Smooth muscle cell (in vitro differentiated cells): ENCODE measurements around the gene RBBP8. TPM values are rescaled to one million over a fixed set of nuclear protein-coding genes. Genes with fewer than 3 reads are reported as not detected.

Experiments
- DNase-seq: peaks from one replicate; lab custom pipeline; 2025; ENCODE audit not compliant: unreplicated experiment; lab: John Stamatoyannopoulos, UW
- H2AFZ ChIP-seq: fragments of 200-600 bp; sonication (generic); 2 replicates; pipeline ENCODE4 v1.6.0; 2016; ENCODE audit warnings: antibody characterized with exemption, low read depth, mild to moderate bottlenecking
- H3F3A ChIP-seq: fragments of 200-600 bp; sonication (generic); 2 replicates; pipeline ENCODE4 v1.6.0; 2017; ENCODE audit warnings: antibody characterized with exemption, low read depth
- H3K27ac ChIP-seq: fragments of 200-600 bp; sonication (generic); 2 replicates; pipeline ENCODE4 v1.5.1; 2016; ENCODE audit warnings: low read depth, mild to moderate bottlenecking
- H3K27me3 ChIP-seq: fragments of 200-600 bp; sonication (generic); 2 replicates; pipeline ENCODE4 v1.6.1; 2016; ENCODE audit warnings: low read depth, mild to moderate bottlenecking
- H3K36me3 ChIP-seq: fragments of 200-600 bp; sonication (generic); 2 replicates; pipeline ENCODE4 v1.5.1; 2016; ENCODE audit warnings: low read depth
- H3K4me1 ChIP-seq: fragments of 200-600 bp; sonication (generic); 2 replicates; pipeline ENCODE4 v1.5.1; 2016; ENCODE audit warnings: low read depth
- H3K4me2 ChIP-seq: fragments of 200-600 bp; sonication (generic); 2 replicates; pipeline ENCODE4 v1.6.0; 2016; ENCODE audit warnings: mild to moderate bottlenecking
- H3K4me3 ChIP-seq: fragments of 200-600 bp; sonication (generic); 2 replicates; pipeline ENCODE4 v1.5.1; 2016; ENCODE audit warnings: mild to moderate bottlenecking
- H3K79me2 ChIP-seq: fragments of 200-600 bp; sonication (generic); 2 replicates; pipeline ENCODE4 v1.6.0; 2016; ENCODE audit warnings: low read depth, mild to moderate bottlenecking
- H3K9ac ChIP-seq: fragments of 200-600 bp; sonication (generic); 2 replicates; pipeline ENCODE4 v1.6.0; 2016; ENCODE audit warnings: low read depth
- H3K9me3 ChIP-seq: fragments of 200-600 bp; sonication (generic); replicated peaks from 2 replicates; pipeline ENCODE4 v1.5.1; 2016; ENCODE audit warnings: low read depth
- H4K20me1 ChIP-seq: fragments of 200-600 bp; sonication (generic); 2 replicates; pipeline ENCODE4 v1.6.0; 2016; ENCODE audit warnings: low read depth
- WGBS: methylation state at CpG from one replicate; pipeline ENCODE4 v1.1.7; 2016; ENCODE audit warnings: low lambda C conversion rate; 5-methylcytosine and 5-hydroxymethylcytosine counted together
- polyA plus RNA-seq: library from polyadenylated mRNA; unstranded; fragments of >200 nt; fragmentation: Nextera tagmentation; extraction: Ambion mirVana; gene quantifications from 2 replicates; pipeline ENCODE4 v1.2.1, GENCODE V29; 2016
- total RNA-seq: library from RNA; depleted of rRNA; stranded (reverse); fragments of >200 nt; gene quantifications from 2 replicates; pipeline ENCODE4 v1.2.3, GENCODE V29; 2014
- TF ChIP-seq, protein P1 (sequence below): fragments of 200-600 bp; sonication (generic); IDR thresholded peaks from 2 replicates; pipeline ENCODE4 v1.5.1; 2017; ENCODE audit warnings: borderline replicate concordance, mild to moderate bottlenecking, antibody characterized with exemption; ENCODE audit not compliant: insufficient read depth, poor library complexity, severe bottlenecking

The RBBP8 gene
- total and polyA plus RNA-seq, 2 experiments from 2014 or later = 11.7 to 39.3 TPM

DNA sequence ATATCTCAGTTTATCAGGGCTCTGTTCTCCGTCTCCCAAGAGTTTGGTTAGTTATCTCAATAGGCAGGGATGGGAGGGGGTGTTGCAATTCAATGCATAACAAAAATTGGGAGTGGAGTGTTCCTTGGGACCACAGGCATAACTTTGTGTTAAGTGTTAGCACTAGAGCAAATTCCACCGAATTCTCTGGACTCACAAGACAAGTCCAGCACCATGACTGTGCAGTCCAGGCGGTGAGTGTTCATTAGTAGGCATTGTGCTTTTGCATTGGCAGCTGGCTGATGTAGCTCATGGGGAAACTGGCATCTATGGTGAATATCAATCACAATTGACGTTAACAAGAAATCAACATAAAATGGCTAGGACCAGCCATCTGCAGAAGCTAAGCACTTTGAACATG lies 123.2 kb downstream of the RBBP8 start:
- no peaks in the 10 kb centered on the region for H3K36me3 ChIP-seq
- no peaks in the 10 kb centered on the region for H4K20me1 ChIP-seq
- no peak overlapping the region for H3K4me2 ChIP-seq
- no peak for DNase-seq
- TF ChIP-seq, protein P1, sequence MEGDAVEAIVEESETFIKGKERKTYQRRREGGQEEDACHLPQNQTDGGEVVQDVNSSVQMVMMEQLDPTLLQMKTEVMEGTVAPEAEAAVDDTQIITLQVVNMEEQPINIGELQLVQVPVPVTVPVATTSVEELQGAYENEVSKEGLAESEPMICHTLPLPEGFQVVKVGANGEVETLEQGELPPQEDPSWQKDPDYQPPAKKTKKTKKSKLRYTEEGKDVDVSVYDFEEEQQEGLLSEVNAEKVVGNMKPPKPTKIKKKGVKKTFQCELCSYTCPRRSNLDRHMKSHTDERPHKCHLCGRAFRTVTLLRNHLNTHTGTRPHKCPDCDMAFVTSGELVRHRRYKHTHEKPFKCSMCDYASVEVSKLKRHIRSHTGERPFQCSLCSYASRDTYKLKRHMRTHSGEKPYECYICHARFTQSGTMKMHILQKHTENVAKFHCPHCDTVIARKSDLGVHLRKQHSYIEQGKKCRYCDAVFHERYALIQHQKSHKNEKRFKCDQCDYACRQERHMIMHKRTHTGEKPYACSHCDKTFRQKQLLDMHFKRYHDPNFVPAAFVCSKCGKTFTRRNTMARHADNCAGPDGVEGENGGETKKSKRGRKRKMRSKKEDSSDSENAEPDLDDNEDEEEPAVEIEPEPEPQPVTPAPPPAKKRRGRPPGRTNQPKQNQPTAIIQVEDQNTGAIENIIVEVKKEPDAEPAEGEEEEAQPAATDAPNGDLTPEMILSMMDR = no peak
- H3K9me3 ChIP-seq = no peaks in the 10 kb centered on the region
- no peak overlapping the region for H3K27ac ChIP-seq
- H3K79me2 ChIP-seq = no peaks in the 10 kb centered on the region
- H3K27me3 ChIP-seq = no peaks in the 10 kb centered on the region
- no peak overlapping the region for H2AFZ ChIP-seq
- H3F3A ChIP-seq = no peaks in the 10 kb centered on the region
- H3K9ac ChIP-seq = no peak overlapping the region
- 90% methylated on average over 4 of the region's 4 CpGs for WGBS
- no peaks in the 10 kb centered on the region for H3K4me1 ChIP-seq
- H3K4me3 ChIP-seq = no peak overlapping the region

DNA sequence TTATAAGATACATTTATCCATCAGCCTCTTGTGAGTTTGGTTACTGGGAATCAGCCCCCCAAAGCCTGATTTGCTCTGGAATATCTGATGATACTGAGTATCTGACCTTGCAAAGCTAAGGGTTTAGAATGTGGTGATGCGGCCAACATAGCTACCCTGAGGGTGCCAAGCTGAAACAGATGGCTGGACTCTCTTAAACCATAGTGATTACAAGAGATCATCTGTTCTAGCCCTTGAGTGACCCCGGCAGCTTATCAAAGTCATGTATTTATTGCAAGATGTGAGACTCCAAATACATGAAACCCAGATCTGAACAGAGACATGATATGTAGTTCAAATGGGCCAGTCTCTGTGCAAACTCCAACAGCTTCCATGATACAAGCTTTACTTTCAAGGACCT lies 124.0 kb downstream of the RBBP8 start:
- H3F3A ChIP-seq = no peaks in the 10 kb centered on the region
- DNase-seq = no peak
- H3K4me3 ChIP-seq = no peak overlapping the region
- no peaks in the 10 kb centered on the region for H3K79me2 ChIP-seq
- H3K9ac ChIP-seq = no peak overlapping the region
- H2AFZ ChIP-seq = no peak overlapping the region
- no peaks in the 10 kb centered on the region for H4K20me1 ChIP-seq
- TF ChIP-seq, protein P1 = no peak
- 81% methylated on average over 2 of the region's 2 CpGs for WGBS
- H3K27ac ChIP-seq = no peak overlapping the region
- H3K36me3 ChIP-seq = no peaks in the 10 kb centered on the region
- H3K27me3 ChIP-seq = no peaks in the 10 kb centered on the region
- H3K4me1 ChIP-seq = no peaks in the 10 kb centered on the region
- no peaks in the 10 kb centered on the region for H3K9me3 ChIP-seq
- no peak overlapping the region for H3K4me2 ChIP-seq

DNA sequence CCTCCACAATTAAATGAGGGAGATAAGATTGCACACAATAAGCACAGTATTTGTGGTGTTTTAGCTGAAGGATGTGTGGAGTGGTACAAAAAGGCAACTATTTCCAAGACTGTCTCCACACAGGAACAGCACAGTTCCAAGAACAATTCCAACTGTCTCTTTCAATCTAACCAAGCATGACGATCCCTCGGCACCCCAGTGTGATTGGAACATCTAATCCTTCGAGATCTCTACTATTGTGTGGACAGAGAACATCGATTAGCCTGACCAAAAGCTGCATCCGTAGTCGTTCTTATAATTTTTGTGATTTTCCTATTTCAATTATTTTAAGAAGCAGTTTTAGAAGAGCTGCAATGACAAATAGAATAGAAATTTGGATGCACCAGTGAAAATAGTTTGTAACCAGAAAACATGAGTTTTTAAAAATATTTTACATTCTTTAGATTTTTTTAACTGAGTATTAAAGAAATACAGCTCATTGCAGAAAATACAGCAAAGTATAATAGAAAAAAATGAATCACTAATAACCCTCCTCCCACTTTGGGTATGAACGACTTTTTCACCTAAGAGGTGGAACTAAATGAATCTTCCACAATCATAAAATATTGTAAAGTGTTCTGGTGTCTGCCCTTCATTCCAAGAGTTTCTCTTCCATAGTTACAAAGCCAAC lies 125.8 kb downstream of the RBBP8 start:
- no peak for DNase-seq
- Histone ChIP-seq H3K9ac (no peak overlapping the region), H3K4me3 (no peak overlapping the region)

More for the DNA sequence above, 125.8 kb downstream of the RBBP8 start:
- Histone ChIP-seq H4K20me1 (no peaks in the 10 kb centered on the region), H3K79me2 (no peaks in the 10 kb centered on the region), H2AFZ (no peak overlapping the region), H3K4me2 (no peak overlapping the region), H3K27ac (no peak overlapping the region), H3F3A (no peaks in the 10 kb centered on the region), H3K9me3 (peaks cover 2% of the 10 kb centered on the region), H3K4me1 (no peaks in the 10 kb centered on the region), H3K27me3 (no peaks in the 10 kb centered on the region), H3K36me3 (no peaks in the 10 kb centered on the region)
- WGBS = 95% methylated on average over 7 of the region's 7 CpGs
- TF ChIP-seq, protein P1 = no peak
